Measurements from ENCODE around the gene NPFFR1.

DNA sequence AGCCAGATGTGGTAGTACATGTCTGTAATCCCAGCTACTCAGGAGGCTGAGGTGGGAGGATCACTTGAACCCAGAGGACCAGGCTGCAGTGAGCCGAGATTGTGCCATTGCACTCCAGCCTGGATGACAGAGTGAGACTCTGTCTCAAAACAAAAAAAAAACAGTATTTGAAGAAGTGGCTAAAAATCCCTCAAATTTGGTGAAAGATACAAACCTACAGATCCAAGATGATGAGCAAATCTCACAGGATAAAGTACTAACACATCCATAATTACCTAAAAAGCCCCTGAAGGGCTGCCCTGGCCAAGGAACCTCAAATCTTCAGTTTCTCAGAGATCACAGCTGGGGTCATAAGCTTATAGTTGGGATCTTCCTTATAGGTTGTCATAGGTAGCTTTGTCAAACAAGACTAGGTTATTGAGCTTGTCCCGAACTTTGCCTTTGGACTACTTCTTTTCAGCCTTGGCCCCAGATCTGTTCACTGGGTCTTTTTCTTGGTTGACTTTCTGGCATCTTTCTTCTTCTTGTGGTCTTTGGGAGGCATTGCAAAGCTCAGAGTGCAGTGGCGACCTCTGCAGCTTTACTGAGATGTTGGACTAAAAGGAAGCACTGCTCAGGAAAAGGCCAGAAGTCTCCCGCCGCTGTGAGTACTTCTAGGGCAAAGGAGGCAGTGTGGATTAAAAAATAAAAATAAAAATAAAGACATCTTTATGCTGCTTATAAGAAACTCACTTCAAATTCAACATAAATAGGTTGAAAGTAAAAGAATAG is 84.9 kb downstream of the NPFFR1 start:
- no peak for TF ChIP-seq POLR2A (IDR thresholded peaks at IDR 0.05)
- TF ChIP-seq, protein P1, sequence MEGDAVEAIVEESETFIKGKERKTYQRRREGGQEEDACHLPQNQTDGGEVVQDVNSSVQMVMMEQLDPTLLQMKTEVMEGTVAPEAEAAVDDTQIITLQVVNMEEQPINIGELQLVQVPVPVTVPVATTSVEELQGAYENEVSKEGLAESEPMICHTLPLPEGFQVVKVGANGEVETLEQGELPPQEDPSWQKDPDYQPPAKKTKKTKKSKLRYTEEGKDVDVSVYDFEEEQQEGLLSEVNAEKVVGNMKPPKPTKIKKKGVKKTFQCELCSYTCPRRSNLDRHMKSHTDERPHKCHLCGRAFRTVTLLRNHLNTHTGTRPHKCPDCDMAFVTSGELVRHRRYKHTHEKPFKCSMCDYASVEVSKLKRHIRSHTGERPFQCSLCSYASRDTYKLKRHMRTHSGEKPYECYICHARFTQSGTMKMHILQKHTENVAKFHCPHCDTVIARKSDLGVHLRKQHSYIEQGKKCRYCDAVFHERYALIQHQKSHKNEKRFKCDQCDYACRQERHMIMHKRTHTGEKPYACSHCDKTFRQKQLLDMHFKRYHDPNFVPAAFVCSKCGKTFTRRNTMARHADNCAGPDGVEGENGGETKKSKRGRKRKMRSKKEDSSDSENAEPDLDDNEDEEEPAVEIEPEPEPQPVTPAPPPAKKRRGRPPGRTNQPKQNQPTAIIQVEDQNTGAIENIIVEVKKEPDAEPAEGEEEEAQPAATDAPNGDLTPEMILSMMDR (IDR thresholded peaks at IDR 0.05) = no peak

Measured in lower leg skin (tissue), 3 donors.